ENCODE results near the gene KRT9. TPM values are rescaled to one million over a fixed set of nuclear protein-coding genes. Genes with fewer than 3 reads are reported as not detected.

KRT9 gene
- total RNA-seq, 1 experiment from 2014 or later: 0.15 TPM

GRCh38 chr17:41619036-41619926 is 47.4 kb upstream of the KRT9 start:
- no peaks in the 10 kb centered on the region for H3K9me2 ChIP-seq (ENCODE audit: insufficient read depth)
- H2AFZ ChIP-seq (ENCODE audit: low read depth, low read length, poor library complexity, severe bottlenecking): no peak overlapping the region
- CTCF ChIA-PET: no interaction called here
- RAD21 ChIA-PET (ENCODE audit: low non-redundant PET in 1 of 2, low total read pairs in 2 of 2, uncharacterized antibody in 2 of 2, unreplicated experiment in 2 of 2): no interaction called here
- POLR2A ChIA-PET: no interaction called here
- H3K4me1 ChIP-seq (ENCODE audit: control insufficient read depth in 1 of 2, insufficient read depth in 2 of 2, low read length in 2 of 2): peaks cover 0 to 13% of the 10 kb centered on the region in 2 experiments; a peak in 3 of 4 replicates
- H3K27ac ChIP-seq (ENCODE audit: low read depth, low read length): no peak overlapping the region
- intact Hi-C loops (cut with micrococcal nuclease): no loop called here
- ATAC-seq (no peak), DNase-seq (ENCODE audit: low read depth, low spot score) (no peak)
- no peaks in the 10 kb centered on the region for H3K27me3 ChIP-seq (ENCODE audit: insufficient read depth, low read length)
- no peaks in the 10 kb centered on the region for H3K36me3 ChIP-seq (ENCODE audit: control insufficient read depth in 1 of 2, insufficient read depth in 2 of 2, low read length in 2 of 2)
- no peak for TF ChIP-seq POLR2A (IDR thresholded peaks at IDR 0.05; ENCODE audit: borderline replicate concordance, extremely low read depth, insufficient read depth, insufficient read length)
- no peak for TF ChIP-seq ELF1 (IDR thresholded peaks at IDR 0.05; ENCODE audit: borderline replicate concordance, low read depth)
- no peak for TF ChIP-seq YY1 (IDR thresholded peaks at IDR 0.05; ENCODE audit: extremely low read depth, insufficient replicate concordance, low read depth, low read length)
- TF ChIP-seq ZNF274 (IDR thresholded peaks at IDR 0.05; ENCODE audit: low read depth, low read length): no peak
- TF ChIP-seq MAX (IDR thresholded peaks at IDR 0.05): no peak
- no peak for TF ChIP-seq ATF3 (IDR thresholded peaks at IDR 0.05)
- TF ChIP-seq CEBPB (IDR thresholded peaks at IDR 0.05; ENCODE audit: low read depth): no peak
- TF ChIP-seq SRF (IDR thresholded peaks at IDR 0.05; ENCODE audit: low read depth): no peak
- no peak for TF ChIP-seq EGR1 (IDR thresholded peaks at IDR 0.05; ENCODE audit: low read depth)
- TF ChIP-seq TCF7L2 (IDR thresholded peaks at IDR 0.05; ENCODE audit: borderline replicate concordance, extremely low read depth, insufficient read depth, insufficient read length): no peak
- H3K4me3 ChIP-seq (replicated peaks in 1 of 2; ENCODE audit: low read depth in 1 of 2, low read length in 2 of 2): no peak overlapping the region
- no peaks in the 10 kb centered on the region for H4K20me1 ChIP-seq (ENCODE audit: insufficient read depth)
- H3K79me2 ChIP-seq (ENCODE audit: insufficient read depth, low read length): no peaks in the 10 kb centered on the region
- no peaks in the 10 kb centered on the region for H3K9me3 ChIP-seq (ENCODE audit: control insufficient read depth in 1 of 2, insufficient read depth in 1 of 2, low read depth in 1 of 2, low read length in 2 of 2)
- H3K9ac ChIP-seq (ENCODE audit: low read length): no peak overlapping the region
- H3K4me2 ChIP-seq (ENCODE audit: low read length): 0 out of 2 replicates have a peak overlapping the region, but pooled peaks have one; percentile 17
- no TSS peak for BruUV-seq (replicated peaks)
